H1 (cell line): ENCODE measurements around the gene ELMO1.

Experiments used
- CHD2 ChIP-seq: IDR thresholded peaks from 2 replicates; pipeline ENCODE4 v1.6.1; 2012; ENCODE audit warnings: low read length, improper control_type of control experiment
- EZH2 ChIP-seq: fragments of 200-600 bp; sonication (generic); IDR thresholded peaks from 2 replicates; pipeline ENCODE4 v1.7.1; 2012; ENCODE audit warnings: low read depth, mild to moderate bottlenecking, moderate library complexity, low read length, inconsistent platforms; ENCODE audit not compliant: severe bottlenecking
- POLR2A ChIP-seq, 2 experiments: IDR thresholded peaks; 1 replicate in 1 of 2; 2 replicates in 1 of 2; pipeline ENCODE4 v1.6.1; 2011; ENCODE audit warnings: low read depth in 2 of 2, low read length in 2 of 2, mild to moderate bottlenecking in 2 of 2; ENCODE audit errors: control extremely low read depth in 1 of 2
- POLR2AphosphoS5 ChIP-seq: IDR thresholded peaks from 2 replicates; pipeline ENCODE4 v1.6.1; 2011; ENCODE audit warnings: low read depth, low read length
- RNF2 ChIP-seq: fragments of 200-900, 300-1000 bp; sonication (generic); IDR thresholded peaks from 2 replicates; pipeline ENCODE4 v1.7.1; 2016; ENCODE audit warnings: borderline replicate concordance, low read depth, mild to moderate bottlenecking, antibody characterized with exemption, low read length; ENCODE audit not compliant: poor library complexity, severe bottlenecking; ENCODE audit errors: missing control alignments
- SP1 ChIP-seq: IDR thresholded peaks from 2 replicates; pipeline ENCODE4 v1.6.1; 2011; ENCODE audit warnings: low read depth, low read length
- TBP ChIP-seq: IDR thresholded peaks from 2 replicates; pipeline ENCODE4 v1.6.1; 2011; ENCODE audit warnings: low read depth, low read length, improper control_type of control experiment
- TF ChIP-seq, protein P1 (sequence below), 3 experiments: IDR thresholded peaks; 1 replicate in 2 of 3; 2 replicates in 1 of 3; pipeline versions ENCODE4 v1.5.1 to v1.6.1; 2011; ENCODE audit warnings: low read length in 3 of 3, mild to moderate bottlenecking in 3 of 3, inconsistent platforms in 2 of 3, low read depth in 1 of 3, moderate library complexity in 1 of 3; ENCODE audit not compliant: insufficient read depth in 1 of 3; ENCODE audit errors: control extremely low read depth in 1 of 3
- TF ChIP-seq, protein P2 (sequence below): IDR thresholded peaks from 2 replicates; pipeline ENCODE4 v1.6.1; 2012; ENCODE audit warnings: inconsistent platforms

DNA sequence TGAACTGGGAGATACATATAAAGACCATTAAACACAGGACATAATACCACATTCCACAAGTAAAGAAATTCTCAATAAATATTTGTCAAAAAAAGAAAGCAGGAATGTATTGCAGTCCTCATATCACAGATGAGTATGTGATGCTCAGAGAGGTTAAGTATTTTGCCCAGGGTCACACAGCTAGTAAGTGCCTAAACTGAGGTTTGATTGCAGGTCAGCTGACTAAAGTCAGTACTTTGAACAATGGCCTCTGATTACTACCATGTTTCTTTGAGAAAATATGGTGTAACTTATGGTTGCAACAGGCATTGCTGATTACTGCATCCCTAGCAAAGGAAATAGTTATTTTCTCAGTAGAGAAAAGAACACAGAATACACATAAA is 267.1 kb downstream of the ELMO1 start:
- TF ChIP-seq, protein P1, sequence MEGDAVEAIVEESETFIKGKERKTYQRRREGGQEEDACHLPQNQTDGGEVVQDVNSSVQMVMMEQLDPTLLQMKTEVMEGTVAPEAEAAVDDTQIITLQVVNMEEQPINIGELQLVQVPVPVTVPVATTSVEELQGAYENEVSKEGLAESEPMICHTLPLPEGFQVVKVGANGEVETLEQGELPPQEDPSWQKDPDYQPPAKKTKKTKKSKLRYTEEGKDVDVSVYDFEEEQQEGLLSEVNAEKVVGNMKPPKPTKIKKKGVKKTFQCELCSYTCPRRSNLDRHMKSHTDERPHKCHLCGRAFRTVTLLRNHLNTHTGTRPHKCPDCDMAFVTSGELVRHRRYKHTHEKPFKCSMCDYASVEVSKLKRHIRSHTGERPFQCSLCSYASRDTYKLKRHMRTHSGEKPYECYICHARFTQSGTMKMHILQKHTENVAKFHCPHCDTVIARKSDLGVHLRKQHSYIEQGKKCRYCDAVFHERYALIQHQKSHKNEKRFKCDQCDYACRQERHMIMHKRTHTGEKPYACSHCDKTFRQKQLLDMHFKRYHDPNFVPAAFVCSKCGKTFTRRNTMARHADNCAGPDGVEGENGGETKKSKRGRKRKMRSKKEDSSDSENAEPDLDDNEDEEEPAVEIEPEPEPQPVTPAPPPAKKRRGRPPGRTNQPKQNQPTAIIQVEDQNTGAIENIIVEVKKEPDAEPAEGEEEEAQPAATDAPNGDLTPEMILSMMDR (IDR thresholded peaks at IDR 0.05; ENCODE audit: control extremely low read depth in 1 of 3, insufficient read depth in 1 of 3, low read depth in 1 of 3, low read length in 3 of 3): no peak
- no peak for TF ChIP-seq POLR2AphosphoS5
- TF ChIP-seq EZH2: no peak
- TF ChIP-seq, protein P2, sequence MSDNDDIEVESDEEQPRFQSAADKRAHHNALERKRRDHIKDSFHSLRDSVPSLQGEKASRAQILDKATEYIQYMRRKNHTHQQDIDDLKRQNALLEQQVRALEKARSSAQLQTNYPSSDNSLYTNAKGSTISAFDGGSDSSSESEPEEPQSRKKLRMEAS: no peak
- no peak for TF ChIP-seq RNF2
- TF ChIP-seq CHD2: no peak
- TF ChIP-seq POLR2A (IDR thresholded peaks at IDR 0.05; ENCODE audit: control extremely low read depth in 1 of 2, low read depth in 2 of 2, low read length in 2 of 2): no peak
- no peak for TF ChIP-seq SP1
- TF ChIP-seq TBP: no peak
